HG03045 (cell line): ENCODE measurements around the gene TMEM94.
"Not testable (repeated sequence)": the region's sequence is repeated elsewhere in the genome, so short reads cannot be mapped to it uniquely, and the experiment has no call there.

Source experiments
- ATAC-seq: cut with Tn5 transposase; IDR thresholded peaks from one replicate; pipeline ENCODE4 v1.9.1; 2021; ENCODE audit warnings: mild to moderate bottlenecking, moderate library complexity; ENCODE audit not compliant: unreplicated experiment

Gene TMEM94

GRCh38 chr17:75476271-75476671, 19.8 kb downstream of the TMEM94 start:
- no peak for ATAC-seq

GRCh38 chr17:75476752-75477489, 20.5 kb downstream of the TMEM94 start:
- no peak for ATAC-seq

- not testable (repeated sequence) for ATAC-seq
These were observed 21.0 kb downstream of the TMEM94 start for GRCh38 chr17:75477490-75477862.

GRCh38 chr17:75478508-75478907, 22.1 kb downstream of the TMEM94 start:
- ATAC-seq, result no peak

- ATAC-seq, result no peak
These were observed 23.8 kb downstream of the TMEM94 start for GRCh38 chr17:75480281-75480680.

GRCh38 chr17:75481194-75482068, 25.0 kb downstream of the TMEM94 start:
- ATAC-seq, result no peak

- no peak for ATAC-seq
These were observed 25.9 kb downstream of the TMEM94 start for GRCh38 chr17:75482098-75482942.

GRCh38 chr17:75485688-75486087, 29.3 kb downstream of the TMEM94 start:
- ATAC-seq, result no peak

GRCh38 chr17:75486151-75486550, 29.7 kb downstream of the TMEM94 start:
- no peak for ATAC-seq

GRCh38 chr17:75486951-75487350, 30.5 kb downstream of the TMEM94 start:
- no peak for ATAC-seq

- ATAC-seq, result no peak
These were observed 31.1 kb downstream of the TMEM94 start for GRCh38 chr17:75487351-75488070.

GRCh38 chr17:75488693-75489510, 32.5 kb downstream of the TMEM94 start:
- ATAC-seq, result no peak

GRCh38 chr17:75489511-75489955, 33.1 kb downstream of the TMEM94 start:
- no peak for ATAC-seq

- ATAC-seq, result no peak
These were observed 33.8 kb downstream of the TMEM94 start for GRCh38 chr17:75490173-75490743.

- no peak for ATAC-seq
These were observed 34.7 kb downstream of the TMEM94 start for GRCh38 chr17:75490953-75491649.

GRCh38 chr17:75491680-75492079, 35.2 kb downstream of the TMEM94 start:
- no peak for ATAC-seq

- ATAC-seq, result no peak
These were observed 36.2 kb downstream of the TMEM94 start for GRCh38 chr17:75492555-75493168.

GRCh38 chr17:75493476-75494129, 37.2 kb downstream of the TMEM94 start:
- ATAC-seq, result no peak
